GM12891 (cell line): ENCODE data around the gene ETFDH.

Experiments
- POLR2A ChIP-seq: IDR thresholded peaks from 2 replicates; pipeline ENCODE4 v1.6.1; 2011; ENCODE audit warnings: low read depth, low read length, control low read depth
- POLR2AphosphoS5 ChIP-seq: IDR thresholded peaks from 2 replicates; pipeline ENCODE4 v1.6.1; 2011; ENCODE audit warnings: low read depth, low read length, control low read depth
- POU2F2 ChIP-seq: IDR thresholded peaks from 2 replicates; pipeline ENCODE4 v1.6.1; 2011; ENCODE audit warnings: low read depth, mild to moderate bottlenecking, control low read depth, low read length, moderate library complexity
- SPI1 ChIP-seq: IDR thresholded peaks from 2 replicates; pipeline ENCODE4 v1.6.1; 2011; ENCODE audit warnings: low read depth, low read length, control low read depth
- TAF1 ChIP-seq: IDR thresholded peaks from 2 replicates; pipeline ENCODE4 v1.6.1; 2011; ENCODE audit warnings: low read depth, low read length, control low read depth

DNA sequence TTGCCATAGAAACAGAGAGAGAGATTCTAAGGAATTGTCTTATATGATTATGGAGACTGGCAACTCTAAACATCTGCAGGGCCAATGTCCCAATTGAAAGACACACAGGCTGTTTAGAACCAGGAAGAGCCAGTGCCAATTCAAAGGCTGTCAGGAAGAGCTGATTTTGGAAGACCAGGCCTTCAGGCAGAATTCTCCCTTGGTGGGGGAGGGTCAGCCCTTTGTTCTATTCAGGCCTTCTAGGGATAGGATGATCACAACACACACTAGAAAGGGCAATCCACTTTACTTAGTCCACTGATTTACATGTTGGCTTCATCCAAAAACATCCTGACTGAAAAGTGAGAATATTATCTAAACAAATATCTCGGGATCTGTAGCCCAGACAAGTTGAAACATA is 15.7 kb upstream of the ETFDH start:
- TF ChIP-seq POLR2A (no peak), TAF1 (no peak), POLR2AphosphoS5 (no peak), SPI1 (no peak), POU2F2 (no peak)
